NCI-H2171 treated with DMSO at 0.1 percent for 48 hours (cell line): Measurements from ENCODE around the gene SNX19.

ENCODE experiments used
- DNase-seq: peaks from one replicate; lab custom pipeline; 2025; lab: John Stamatoyannopoulos, UW

The SNX19 gene

DNA sequence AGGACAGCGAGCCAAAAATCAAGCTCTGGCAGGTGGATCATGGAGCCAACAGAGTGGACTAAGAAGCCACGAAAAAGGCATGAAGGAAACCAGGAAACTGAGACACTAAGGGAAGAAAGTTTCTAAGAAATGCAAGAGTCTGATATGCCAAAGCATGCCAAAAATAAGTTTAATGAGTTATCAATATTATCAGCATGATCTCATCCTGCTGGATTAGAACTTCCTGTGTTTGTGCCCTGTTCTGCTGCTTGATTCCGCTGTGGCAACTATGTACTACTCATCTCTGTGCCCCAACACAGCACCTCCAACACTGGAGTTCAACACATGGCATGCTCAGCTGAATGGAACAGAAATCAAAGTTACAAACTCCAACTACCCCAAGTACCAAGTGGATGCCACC lies 10.8 kb downstream of the SNX19 start:
- no peak for DNase-seq

DNA sequence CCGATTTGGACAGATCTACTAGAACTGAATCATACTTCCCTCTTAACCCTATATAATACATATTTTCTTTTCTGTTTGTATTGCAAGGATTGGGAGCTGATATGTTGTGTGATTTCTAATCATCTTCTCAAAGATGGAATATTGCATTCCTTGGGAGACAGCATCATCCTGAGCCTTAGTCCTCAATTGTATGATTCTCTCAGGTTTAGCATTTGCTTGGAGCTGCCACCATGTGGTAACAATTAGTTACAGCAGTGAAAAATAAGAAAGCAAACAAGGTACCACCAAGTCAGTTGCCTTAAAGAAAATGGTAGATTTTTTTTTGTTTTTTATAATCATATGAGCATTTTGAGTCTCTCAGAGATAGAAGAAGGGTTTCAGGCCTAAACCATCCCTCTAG lies 11.9 kb downstream of the SNX19 start:
- no peak for DNase-seq

DNA sequence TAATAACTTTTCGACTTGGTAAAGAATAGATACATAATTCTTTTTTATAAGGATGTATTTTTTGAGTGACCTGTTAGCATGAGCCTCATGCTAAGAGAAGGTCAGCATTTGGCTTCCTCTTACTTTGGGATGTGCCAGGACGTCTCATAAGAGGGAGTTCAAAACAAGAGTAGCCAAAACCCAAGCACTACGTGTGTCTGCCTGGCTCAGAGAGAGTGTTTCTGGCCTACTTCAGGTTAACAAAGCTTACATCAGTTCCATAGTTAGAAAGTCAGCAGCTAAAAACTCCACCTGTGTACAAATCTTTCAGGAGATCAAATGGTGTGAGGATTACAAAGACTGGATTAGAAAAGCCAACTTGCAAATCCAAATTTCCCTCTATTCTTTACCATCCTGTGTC lies 13.9 kb downstream of the SNX19 start:
- no peak for DNase-seq

DNA sequence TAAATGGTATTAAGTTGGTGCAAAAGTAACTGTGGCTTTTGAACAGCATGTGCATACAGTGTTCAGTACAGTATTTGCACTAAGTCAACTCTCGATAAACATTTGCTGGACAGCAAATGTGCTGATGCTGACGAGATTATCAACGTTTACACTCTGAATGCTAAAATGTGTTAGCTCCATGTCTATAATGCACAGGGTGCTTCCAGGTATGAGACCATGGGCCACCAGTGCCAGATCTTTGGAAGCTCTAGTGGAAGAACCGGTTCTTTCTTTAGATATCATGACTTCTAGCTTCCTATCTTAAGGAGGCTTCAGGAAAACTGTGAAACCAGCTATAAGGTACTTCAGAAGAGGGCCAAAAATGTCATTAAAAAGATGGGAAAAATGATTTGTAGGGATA lies 17.2 kb downstream of the SNX19 start:
- DNase-seq = no peak

DNA sequence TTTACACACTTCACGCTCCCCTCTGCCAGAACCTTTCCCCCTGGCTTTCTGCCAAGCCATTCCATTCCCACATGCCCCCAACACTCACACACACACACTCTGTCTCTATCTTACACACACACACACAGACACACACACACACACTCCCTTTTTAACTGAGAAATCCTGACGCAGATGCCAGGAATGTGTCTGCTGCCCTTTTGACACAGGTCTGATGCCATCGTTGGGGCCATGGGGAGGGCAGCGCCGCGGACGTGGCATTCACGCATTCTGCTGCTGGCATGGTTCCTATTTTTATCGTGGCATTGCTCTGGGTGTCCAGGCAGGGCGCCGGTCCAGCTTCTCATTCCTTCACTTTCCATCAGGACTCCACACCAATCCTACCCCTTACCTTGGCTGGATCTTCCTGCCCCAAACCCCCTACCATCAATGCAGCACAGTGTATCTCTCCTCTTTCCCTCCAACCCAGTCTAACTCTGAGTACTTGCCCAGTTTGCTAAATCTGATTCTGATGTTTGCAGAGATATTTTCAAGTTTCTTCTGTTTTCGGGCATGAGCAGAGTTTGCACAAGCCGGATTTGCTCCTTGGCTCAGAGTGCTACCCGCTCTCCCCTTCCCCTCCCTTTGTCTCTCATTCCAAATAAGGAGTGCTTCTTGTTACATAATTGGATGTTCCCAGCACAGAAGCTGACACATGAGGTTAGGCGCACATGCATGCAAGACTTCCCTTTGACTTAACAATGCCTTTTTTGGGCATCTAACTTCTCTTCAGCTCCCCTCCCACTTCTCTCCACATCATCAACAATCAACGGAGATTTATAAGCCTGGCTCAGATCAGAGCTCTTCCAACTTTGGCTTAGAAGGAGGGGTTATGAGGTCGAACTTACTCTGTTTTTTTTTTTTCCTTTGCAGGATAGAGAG lies 18.8 kb downstream of the SNX19 start:
- DNase-seq = no peak

DNA sequence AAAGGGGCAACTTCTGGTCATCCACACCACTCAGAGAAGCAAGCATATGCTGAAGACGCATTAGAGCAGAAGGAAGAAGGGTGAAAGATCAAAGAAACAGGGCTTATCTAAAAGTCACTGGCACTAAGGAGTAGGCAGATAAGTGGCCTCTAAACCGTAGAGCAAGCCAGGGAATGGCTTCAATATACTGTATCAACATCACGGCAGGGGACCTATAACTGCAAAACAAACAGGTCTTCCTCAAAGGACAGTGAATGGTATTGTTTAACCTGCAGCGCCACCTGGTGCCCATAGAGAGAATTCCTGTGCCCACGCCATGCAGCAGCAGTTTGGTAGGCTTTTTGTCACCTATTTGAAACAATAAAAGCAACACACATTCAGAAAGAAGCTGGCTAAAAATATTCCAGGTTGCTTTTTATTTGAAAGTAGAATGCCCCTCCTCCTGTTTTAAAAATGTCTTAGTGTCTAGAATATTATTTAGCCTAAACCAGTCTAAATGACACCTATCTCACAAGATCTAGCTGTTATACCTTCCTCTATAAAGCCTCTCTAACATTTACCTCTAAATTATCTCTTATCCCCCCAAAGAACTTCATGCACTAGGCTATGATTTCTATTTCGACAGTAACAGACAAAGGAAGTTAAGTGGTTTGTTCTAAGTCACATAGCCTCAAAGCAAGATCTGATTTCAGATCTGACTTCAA lies 21.8 kb downstream of the SNX19 start:
- peak; percentile 54 for DNase-seq

DNA sequence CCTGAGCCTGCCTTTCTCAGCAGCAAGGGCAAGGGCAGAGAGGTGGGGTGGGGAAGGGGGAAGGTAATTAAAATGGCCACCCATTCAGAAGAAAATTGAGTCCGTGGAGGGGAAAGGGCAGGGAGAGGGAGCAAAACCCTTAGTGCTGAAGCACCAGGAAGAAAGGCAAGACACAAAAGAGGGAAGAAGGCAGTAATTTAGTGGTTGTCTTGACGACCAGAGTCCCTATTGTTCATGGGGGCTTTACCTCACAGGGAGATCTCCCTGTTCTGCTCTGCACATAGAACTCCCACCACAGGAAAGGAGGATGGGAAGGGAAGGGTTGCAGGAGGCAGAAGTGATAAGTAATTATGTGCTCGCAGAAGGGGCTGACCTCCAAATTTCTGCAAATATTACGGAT lies 23.4 kb downstream of the SNX19 start:
- no peak for DNase-seq

DNA sequence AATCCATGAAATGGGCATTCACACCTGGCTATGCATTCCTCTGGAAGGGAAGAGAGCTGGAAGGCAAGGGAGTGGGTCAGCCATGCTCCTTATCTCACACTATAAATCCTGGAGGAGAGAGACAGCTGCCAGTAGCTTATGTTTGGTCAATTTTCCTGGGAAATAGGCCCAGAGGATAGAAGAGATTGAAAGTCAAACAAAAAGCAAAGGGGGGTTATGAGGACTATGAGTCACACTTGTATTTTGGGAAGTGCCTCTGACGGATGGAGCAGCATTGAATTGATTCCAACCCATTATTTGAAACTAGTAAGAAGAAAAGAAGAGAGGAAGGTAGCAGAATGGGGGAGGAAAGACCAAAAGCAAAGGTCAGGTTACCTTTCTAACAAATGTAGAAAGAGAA lies 25.0 kb downstream of the SNX19 start:
- no peak for DNase-seq

DNA sequence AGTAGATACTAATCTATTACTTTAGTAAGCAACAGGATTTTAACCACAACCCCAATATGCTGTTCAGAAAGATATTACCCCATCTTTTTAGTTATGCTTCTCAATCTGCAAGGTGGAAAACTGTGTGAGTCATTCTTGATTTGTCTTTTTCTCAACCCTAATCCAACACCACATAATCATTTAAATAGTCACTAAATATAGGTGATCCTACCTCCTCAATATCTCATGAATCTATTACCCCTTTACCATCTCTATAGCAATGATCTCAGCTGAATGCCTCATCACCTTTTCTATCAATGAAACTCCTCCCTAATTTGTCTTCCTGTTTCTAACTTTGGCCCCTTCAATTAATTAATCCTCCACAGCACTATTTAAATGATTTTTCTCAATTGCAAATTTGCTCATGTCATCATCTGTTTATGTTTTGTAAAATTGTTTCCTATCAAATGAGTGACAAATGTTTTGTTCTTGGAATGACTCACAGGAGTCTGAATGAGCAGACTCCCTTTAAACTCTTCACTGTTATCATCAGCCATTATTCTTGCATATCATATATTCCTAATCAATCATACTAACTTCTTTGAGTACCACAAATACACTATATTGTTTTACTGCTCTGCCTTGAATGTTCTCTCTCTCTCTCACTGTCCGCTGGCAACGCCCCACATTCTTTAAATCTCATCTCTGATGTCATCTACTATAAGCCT lies 26.1 kb downstream of the SNX19 start:
- no peak for DNase-seq

DNA sequence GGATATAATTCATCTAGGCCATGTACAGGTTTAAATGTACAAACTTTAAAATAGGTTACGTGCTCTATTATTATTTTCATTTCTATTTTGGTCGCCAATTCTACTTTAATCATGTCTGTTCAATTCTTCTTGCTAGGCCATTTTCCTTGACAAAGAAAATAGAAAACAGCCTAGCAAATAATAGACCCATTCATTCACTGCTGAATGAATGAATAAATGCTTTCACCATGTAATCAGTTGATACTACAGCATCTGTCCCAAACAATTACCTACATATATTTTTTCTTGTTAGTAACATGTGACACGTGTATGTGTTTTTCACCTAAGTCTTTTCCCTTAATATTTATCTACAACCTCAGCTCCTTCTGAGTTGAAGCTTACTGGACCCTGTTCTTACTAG lies 27.5 kb downstream of the SNX19 start:
- DNase-seq = no peak

DNA sequence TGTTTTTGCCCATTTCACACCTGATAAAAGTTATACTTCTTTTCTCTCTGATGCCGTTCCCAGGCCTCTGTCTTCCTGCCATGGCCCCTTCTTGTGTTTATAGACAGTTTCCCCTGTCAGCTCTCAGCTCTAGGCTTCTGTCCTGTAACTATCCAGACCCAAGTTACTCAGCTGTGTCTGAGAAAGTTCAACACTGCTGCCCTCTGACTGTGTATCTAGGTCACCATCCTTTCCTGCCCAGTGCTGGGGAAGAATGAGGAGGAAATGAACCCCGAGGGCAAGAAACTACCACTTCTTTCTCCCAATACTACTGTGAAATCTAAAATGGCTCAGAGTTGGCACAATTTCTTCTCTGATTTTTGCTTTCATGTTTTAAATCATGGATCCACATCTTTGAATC lies 29.6 kb downstream of the SNX19 start:
- DNase-seq = no peak

DNA sequence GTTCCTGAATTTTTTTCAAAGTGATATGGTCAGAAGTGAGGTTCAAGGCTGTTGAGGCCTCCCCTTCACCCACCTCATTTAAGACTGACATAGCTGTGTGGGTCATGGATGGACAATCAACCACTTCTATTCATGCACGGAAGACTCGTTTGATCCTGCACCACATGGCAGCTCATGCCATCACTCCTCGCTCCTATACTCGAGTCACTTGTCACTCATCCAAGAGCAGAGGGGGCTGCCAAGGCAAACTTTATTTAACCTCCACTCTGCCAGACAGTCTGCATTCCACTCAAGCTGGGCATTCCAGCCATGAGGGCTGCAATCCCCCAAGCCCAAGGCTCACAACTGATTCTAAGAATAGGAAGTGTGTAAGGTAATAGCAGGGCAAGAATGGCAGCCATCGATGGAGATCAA lies 34.1 kb downstream of the SNX19 start:
- DNase-seq = no peak

DNA sequence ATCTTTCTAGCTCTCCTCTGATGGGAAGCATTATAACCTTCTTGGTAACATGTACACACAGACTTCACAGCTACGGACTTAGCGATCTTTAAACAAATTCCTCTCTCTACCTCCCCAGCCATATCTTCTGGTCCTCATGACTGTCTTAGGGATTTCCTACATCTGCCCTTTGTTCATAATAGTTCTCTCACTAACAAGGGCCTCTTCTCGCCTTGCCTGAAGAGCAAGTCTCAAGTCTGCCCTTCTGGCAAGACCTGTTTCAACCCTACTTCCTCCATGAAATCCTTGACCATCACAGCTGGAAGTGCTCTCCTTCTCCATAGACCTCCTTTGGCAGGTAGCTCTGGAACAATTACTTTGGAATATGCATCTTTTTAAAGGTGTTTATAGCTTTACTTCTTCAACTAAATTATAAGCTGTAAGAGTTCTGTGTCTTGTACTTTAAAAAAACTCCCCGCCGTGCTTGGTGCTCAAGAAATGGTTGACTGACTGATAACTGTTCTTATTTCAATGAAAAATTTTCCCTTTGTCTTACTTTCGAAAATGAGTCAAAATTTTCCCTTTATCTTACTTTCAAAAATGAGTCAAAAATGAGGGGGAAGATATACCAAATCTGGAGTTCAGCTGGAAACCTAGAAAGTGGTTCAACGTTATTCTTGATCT lies 34.7 kb downstream of the SNX19 start:
- no peak for DNase-seq

DNA sequence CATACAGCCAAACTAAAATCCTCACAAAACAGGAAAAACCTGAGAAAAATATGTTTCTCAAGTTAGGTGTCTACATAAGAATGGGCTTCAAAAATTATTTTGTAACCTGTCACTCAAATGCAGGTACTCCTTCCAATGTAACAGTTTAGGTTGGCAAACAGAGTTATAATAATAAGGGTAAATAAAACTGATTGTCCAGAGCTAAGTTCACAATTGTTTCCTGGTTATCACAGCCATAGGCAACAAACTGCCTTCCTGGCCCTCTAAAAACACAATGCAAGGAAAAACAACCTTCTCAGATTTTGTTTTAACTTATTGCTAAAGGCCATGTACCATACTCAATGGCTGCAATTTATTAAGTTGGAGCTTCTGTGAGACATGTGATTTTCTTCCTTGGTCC lies 36.4 kb downstream of the SNX19 start:
- no peak for DNase-seq

DNA sequence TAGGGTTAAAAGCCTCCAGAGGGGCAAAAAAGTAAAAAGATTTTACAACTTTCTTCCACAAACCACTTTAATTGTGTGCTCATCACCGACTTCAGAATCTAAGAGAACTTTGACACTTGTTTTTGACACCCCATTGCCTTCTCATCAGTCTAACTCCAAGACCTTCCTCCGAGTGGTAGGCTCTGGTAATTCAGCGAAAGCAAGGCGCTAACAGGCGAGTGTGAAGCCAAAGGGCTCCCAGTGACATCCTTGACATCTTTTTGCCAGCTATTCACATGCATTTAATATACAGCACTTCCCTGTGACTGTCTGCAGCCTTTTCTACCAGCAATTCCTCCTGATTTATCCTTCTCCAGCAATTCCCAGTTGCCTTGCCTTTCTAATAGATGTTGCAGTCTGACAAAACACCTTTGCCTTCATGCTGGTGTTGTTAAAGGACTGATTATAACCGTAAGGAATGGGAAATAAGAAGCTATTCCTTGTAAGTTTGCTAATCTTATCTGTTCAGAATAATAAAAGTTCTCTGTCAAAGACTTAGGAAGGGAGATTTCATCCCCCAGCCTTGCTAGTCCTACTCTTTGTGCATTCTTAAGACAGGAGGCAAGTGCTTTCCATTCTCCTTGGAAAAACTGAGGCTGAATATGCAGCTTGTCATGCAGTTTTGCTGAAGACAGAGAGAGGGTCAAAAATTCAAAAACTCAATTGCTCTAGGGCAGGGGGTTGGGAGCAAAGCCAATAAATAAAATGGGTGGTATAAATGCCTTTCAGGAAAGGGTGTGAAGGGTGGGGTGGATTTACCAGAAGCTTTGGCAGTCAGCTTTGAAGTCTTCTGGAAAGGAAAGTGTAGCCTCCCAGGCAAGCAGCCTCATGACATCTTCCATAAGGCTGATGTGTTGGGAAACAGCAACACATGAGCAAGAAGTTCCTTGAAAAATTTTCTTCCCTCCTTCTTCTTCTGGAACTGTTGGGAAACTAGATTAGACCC lies 39.1 kb downstream of the SNX19 start:
- DNase-seq = no peak

DNA sequence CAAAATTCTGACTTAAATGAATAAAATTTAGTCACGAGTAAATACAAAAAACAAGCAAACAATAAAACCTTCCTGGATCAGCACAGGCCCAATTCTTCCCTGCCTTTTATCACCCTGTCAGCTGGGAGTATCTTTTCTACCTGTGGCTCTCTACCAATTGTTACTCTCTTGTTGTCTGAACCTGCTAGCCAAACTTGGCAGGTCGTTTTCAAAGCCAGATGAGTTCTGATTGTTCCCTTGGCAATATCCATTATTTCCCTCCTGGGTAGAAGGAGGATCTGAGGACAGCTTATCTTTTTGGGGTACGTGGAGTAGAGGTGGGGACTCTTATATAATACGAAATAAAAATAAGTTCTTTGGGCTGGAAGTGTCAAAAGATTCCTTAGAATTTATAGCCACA lies 40.2 kb downstream of the SNX19 start:
- no peak for DNase-seq

DNA sequence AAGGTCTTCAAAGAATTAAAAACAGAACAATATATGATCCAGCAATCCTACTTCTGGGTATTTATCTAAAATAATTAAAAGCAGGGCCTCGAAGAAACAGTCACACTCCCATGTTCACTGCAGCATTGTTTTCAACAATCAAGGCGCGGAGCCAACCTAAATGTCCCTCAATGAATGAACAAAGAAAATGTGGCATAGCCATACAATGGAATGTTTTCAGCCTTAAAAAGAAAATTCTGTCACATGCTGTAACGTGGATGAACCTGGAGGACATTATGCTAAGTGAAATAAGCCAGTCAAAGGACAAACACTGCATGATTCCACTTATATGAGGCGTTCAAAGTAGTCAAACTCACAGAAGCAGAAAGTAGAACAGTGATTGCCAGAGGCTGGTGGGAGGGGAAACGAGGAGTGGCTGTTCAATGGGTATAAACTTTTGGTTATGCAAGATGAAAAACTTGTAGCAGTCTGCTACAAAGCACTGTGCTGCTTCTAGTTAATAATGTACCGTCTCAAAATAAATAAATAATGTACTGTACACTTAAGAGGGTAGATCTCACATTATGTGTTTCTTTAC lies 41.2 kb downstream of the SNX19 start:
- no peak for DNase-seq

DNA sequence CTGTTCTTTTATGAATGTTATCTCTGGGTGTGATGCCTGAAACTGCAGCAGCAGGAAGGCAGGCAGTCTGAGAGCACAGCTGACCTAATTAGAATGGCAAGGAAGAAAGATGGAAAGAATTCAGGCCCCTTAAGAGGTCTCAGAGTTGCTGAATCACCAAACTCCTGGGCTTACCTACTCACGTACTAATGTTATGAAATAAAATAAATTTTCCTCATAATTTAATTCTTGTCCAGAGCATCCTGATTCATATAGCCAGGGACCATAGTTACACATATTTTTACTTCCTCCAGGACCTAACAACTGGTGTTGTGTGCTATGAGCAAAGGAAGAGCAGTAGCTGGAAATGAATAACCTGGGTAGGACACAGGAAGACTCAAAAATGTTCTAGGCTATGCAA lies 41.9 kb downstream of the SNX19 start:
- DNase-seq = no peak

DNA sequence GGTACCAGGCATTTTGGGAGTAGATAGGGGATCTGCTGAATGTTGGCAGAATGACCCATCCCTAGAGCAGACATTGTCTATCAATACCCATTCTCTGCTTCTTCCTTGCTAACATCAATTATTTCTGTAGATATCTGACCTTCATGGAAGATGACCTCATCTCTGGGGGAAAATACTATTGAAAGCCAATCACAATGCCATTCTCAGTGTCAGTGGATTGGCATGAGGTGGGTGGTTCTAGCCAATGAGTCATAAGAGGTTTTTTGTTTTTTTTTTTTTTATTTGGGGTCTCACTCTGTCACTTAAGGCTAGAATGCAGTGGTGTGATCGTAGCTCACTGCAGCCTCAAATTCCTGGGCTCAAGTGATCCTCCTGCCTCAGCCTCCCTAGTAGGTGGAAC lies 42.5 kb downstream of the SNX19 start:
- DNase-seq = no peak

DNA sequence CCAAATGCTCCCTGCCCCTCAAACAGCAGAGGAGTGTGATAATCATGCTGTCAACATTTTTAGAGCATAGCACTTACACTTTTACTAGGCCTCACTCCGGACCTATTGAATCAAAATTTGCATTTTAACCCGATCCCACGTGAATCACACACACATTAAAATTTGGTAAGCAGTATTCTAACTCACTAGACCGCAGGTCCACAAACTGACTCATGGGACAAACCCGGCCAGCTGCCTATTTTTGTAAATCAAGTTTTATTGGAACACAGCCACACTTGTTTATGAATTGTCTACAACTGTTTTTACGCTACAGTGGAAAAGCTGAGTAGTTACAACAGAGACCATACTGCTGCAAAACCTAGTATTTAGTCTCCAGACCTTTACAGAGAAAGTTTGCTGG lies 43.3 kb downstream of the SNX19 start:
- no peak for DNase-seq

DNA sequence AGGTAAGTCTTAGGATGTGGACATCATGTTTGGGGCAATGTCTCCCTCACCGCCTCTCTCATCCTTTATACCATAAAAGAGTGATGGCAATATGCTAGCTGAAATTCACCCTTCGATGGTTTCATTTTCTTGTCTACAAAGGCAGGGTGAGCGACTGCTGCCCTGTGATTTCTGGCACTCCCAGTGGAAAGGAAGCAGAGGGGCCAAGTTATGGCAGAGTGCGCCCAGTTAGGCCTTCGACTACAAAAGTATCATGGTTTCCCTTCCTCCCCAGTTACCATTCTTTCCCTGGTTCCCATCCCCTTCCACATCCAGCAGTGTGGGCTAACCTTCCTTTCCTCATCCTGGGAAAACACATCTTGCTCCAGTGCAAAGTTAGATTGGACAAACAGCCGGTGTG lies 43.8 kb downstream of the SNX19 start:
- DNase-seq = no peak
